HG03558 (cell line): ENCODE measurements around the gene TRPM2.
"Not testable (repeated sequence)": the region's sequence is repeated elsewhere in the genome, so short reads cannot be mapped to it uniquely, and the experiment has no call there.

Experiments used
- ATAC-seq: cut with Tn5 transposase; IDR thresholded peaks from one replicate; pipeline ENCODE4 v1.9.1; 2021; ENCODE audit warnings: moderate number of reproducible peaks; ENCODE audit not compliant: unreplicated experiment; ENCODE audit errors: extremely low read depth

TRPM2 gene

DNA sequence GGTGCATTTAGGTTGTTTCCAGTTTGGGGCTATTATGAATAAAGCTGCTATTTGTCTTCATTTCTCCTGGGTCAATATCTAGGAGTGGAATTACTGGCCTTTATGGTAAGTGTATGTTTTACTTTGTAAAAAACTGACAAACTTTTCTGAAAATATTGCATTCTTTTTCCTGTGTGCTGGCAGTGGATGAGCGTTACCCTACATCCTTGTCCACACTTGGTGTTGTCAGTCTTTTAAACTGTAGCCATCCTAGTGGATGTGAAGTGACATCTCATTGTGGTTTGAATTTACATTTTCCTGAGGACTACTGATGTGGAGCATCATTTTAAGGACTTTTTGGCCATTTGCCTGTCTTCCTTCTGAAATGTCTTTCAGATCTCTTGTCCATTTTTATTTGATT is 35.9 kb downstream of the TRPM2 start:
- no peak for ATAC-seq

GRCh38 chr21:44390886-44391285 is 37.5 kb downstream of the TRPM2 start:
- no peak for ATAC-seq

GRCh38 chr21:44391345-44392091 is 38.1 kb downstream of the TRPM2 start:
- no peak for ATAC-seq

DNA sequence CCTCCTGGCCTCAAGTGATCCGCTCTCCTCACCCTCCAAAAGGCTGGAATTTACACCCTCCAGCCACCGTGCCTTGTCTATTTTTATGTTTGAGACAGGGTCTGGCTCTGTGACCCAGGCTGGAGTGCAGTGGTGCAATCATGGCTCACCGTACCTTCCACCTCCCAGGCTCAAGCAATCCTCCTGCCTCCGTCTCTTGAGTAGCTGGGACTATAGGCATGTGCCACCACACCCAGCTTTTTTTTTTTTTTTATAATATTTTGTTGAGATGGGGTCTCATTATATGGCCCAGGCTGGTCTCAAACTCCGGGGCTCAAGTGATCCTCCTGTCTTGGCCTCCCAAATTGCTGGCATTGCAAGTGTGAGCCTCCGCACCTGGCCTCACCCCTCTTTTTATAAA is 38.8 kb downstream of the TRPM2 start:
- ATAC-seq = no peak

DNA sequence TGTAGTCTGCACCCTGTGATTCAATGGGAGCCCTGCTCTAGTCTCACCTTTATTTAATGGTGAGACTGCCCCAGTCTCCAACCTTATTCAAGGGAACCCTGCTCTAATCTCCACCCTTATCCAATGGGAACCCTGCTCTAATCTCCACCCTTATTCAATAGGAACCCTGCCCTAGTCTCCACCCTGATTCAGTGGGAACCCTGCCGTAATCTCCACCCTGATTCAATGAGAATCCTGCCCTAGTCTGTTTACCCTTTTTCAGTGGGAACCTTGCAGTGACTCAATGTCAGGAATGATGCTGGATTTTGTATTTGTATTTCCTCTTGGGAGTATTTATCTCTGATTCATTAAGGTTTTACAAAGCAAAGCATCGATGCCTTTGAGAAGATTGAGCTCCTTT is 39.5 kb downstream of the TRPM2 start:
- no peak for ATAC-seq

- ATAC-seq = no peak
Measured at GRCh38 chr21:44394733-44395132, 41.3 kb downstream of the TRPM2 start.

DNA sequence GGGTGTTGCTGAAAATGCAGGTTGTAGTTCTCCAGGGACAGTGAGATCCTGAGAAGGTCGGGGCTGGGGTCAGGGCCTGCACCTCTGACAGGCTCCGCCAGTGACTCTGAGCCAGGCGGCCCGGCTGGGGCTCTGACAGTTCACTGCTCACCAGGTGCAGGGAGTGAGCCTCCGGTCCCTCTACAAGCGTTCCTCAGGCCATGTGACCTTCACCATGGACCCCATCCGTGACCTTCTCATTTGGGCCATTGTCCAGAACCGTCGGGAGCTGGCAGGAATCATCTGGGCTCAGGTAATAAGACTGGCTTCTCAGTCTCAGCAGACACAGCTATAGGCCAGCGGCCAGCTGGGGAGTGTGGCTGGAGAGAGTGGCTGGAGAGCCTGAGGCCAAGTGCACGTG is 41.8 kb downstream of the TRPM2 start:
- ATAC-seq = no peak

- not testable (repeated sequence) for ATAC-seq
Measured at GRCh38 chr21:44396803-44397202, 43.4 kb downstream of the TRPM2 start.

- no peak for ATAC-seq
Measured at GRCh38 chr21:44397431-44398031, 44.1 kb downstream of the TRPM2 start.

- ATAC-seq = no peak
Measured at GRCh38 chr21:44398499-44398898, 45.1 kb downstream of the TRPM2 start.

- no peak for ATAC-seq
Measured at GRCh38 chr21:44399151-44399954, 45.9 kb downstream of the TRPM2 start.

- ATAC-seq = no peak
Measured at GRCh38 chr21:44399955-44400790, 46.8 kb downstream of the TRPM2 start.

- no peak for ATAC-seq
Measured at GRCh38 chr21:44400791-44401385, 47.5 kb downstream of the TRPM2 start.

GRCh38 chr21:44401386-44402160 is 48.2 kb downstream of the TRPM2 start:
- no peak for ATAC-seq

DNA sequence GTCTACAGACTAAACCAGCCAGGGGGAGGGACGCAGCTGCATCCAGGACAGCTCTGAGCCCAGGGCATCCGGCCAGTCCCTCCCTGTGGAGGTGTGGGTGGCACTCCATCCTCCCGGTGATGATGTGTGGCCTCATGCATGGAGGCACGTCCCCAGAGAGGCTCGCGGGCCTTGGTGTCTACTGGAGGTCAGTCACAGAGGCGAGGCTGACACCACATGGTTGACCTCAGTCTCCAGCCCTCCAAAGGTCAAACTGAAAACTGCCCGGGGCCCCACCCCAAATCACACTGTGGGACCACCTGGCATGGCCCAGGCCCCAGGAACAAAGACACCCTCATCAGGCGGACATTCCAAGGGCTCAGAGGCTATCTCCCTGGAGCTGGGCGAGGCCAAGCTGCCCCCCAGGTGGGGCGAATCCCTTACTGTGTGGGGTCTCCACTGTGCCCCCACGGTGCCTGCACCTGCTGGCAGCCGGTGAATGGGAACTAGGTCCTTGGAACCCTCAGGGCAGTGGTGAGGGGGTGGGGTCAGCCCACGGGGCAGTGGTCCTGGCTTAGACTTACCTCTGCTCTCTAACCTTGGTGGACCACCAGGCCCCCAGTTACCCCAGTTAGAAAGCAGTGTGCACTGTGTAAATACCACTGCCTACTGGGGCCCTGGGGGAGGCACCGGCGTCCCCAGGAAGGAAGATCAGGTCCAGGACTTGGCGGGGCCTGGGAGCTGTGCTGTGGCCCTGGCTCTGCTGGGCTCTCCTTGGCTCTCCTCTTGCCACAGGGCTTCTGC is 49.1 kb downstream of the TRPM2 start:
- no peak for ATAC-seq

DNA sequence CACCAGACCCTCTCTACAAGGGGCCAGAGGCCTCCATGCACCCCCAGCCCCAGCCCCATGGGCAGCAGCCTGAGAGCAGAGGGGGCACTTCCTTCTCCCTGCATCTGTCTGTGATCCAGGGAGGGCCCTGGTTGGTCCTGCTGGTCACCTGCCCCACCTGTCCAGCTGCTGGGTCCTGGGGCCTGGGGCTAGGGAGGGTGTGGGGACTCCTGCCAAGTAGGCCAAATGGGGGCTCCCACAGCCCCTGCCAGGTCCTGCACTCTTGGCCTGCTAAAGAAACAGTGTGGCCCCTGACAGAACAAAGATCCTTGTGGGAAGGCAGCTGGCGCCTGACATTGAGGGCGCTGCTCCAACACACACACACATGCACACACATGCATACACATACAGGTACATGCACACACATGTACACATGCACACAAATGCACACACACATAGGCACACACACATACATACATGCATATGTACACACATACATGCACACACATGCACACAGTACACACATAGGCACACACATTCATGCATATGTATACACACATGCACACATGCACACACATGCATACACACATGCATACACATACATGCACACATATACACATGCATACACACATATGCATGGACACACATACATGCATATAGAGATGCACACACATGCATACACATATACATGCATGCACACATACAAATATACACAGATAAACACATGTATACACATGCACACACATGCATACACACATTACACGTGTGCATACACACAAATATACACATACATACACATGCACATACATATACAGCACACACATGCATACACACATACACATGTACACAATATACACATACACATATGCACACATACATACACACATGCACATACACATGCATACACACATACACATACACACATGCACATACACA is 49.9 kb downstream of the TRPM2 start:
- no peak for ATAC-seq

GRCh38 chr21:44404482-44404881 is 51.1 kb downstream of the TRPM2 start:
- not testable (repeated sequence) for ATAC-seq
